Endodermal cell (in vitro differentiated cells): ENCODE data around the gene WDR20. TPM values are rescaled to one million over a fixed set of nuclear protein-coding genes. Genes with fewer than 3 reads are reported as not detected.

Experiments used
- DNase-seq: peaks from one replicate; pipeline ENCODE4 v3.0.0-alpha.2; 2017
- H3K27ac ChIP-seq: 2 replicates; pipeline ENCODE4 v1.5.1; 2013; ENCODE audit warnings: mild to moderate bottlenecking, low read depth, low read length, moderate library complexity
- H3K27me3 ChIP-seq: 2 replicates; pipeline ENCODE4 v1.6.1; 2013; ENCODE audit warnings: mild to moderate bottlenecking, low read length, moderate library complexity; ENCODE audit not compliant: insufficient read depth, control insufficient read depth, poor library complexity, severe bottlenecking
- H3K36me3 ChIP-seq: 2 replicates; pipeline ENCODE4 v1.7.0; 2013; ENCODE audit warnings: mild to moderate bottlenecking, low read length, moderate library complexity; ENCODE audit not compliant: control insufficient read depth, insufficient read depth
- H3K4me1 ChIP-seq: one replicate; pipeline ENCODE4 v1.7.0; 2013; ENCODE audit warnings: low read length; ENCODE audit not compliant: control insufficient read depth, insufficient read depth
- H3K4me3 ChIP-seq: 2 replicates; pipeline ENCODE4 v1.5.1; 2013; ENCODE audit warnings: mild to moderate bottlenecking, low read length, moderate library complexity
- H3K9ac ChIP-seq: 2 replicates; pipeline ENCODE4 v1.6.1; 2013; ENCODE audit warnings: mild to moderate bottlenecking, low read length, moderate library complexity; ENCODE audit not compliant: poor library complexity, severe bottlenecking; ENCODE audit errors: extremely low read depth
- H3K9me3 ChIP-seq: 2 replicates; pipeline ENCODE4 v1.6.1; 2013; ENCODE audit warnings: mild to moderate bottlenecking, low read length, moderate library complexity; ENCODE audit not compliant: control insufficient read depth
- H3K27ac Mint-ChIP-seq: 2 replicates; pipeline ENCODE4 v1.8.0; 2020; ENCODE audit warnings: mixed read lengths
- H3K27me3 Mint-ChIP-seq: 2 replicates; pipeline ENCODE4 v1.8.0; 2021; ENCODE audit warnings: mild to moderate bottlenecking, mixed read lengths; ENCODE audit not compliant: insufficient read depth
- H3K36me3 Mint-ChIP-seq: 2 replicates; pipeline ENCODE4 v1.8.0; 2020; ENCODE audit warnings: low read depth, mixed read lengths
- H3K4me1 Mint-ChIP-seq: 2 replicates; pipeline ENCODE4 v1.8.0; 2020; ENCODE audit warnings: mixed read lengths
- H3K4me3 Mint-ChIP-seq: 2 replicates; pipeline ENCODE4 v1.8.0; 2020; ENCODE audit warnings: mild to moderate bottlenecking, moderate library complexity, mixed read lengths
- H3K9me3 Mint-ChIP-seq: 2 replicates; pipeline ENCODE4 v1.8.0; 2020; ENCODE audit warnings: mild to moderate bottlenecking, mixed read lengths
- CTCF ChIP-seq: fragments of 200-600 bp; sonication (generic); conservative IDR thresholded peaks from 2 replicates; pipeline ENCODE4 v1.5.0; 2021; ENCODE audit warnings: antibody characterized with exemption, mild to moderate bottlenecking
- WGBS, 2 experiments: methylation state at CpG; one replicate each; pipeline versions ENCODE4 v1.1.5 to v1.1.7; 2013; ENCODE audit warnings: missing lambda C conversion rate in 2 of 2, mixed read lengths in 1 of 2; ENCODE audit not compliant: insufficient coverage in 1 of 2, insufficient read length in 1 of 2; 5-methylcytosine and 5-hydroxymethylcytosine counted together
- total RNA-seq, 2 donors: library from RNA; stranded (reverse); fragmentation: NEBNext Ultra II Directional in 1 of 2; extraction: Animal tissue kit (Norgen Biotek cat#: 25700) in 1 of 2; gene quantifications; 2 replicates in 1 of 2; 3 replicates in 1 of 2; pipeline ENCODE4 v1.2.1, GENCODE V29; 2021

WDR20 gene
- total RNA-seq, 2 donors from 2014 or later = 33.8 to 37.6 TPM

DNA sequence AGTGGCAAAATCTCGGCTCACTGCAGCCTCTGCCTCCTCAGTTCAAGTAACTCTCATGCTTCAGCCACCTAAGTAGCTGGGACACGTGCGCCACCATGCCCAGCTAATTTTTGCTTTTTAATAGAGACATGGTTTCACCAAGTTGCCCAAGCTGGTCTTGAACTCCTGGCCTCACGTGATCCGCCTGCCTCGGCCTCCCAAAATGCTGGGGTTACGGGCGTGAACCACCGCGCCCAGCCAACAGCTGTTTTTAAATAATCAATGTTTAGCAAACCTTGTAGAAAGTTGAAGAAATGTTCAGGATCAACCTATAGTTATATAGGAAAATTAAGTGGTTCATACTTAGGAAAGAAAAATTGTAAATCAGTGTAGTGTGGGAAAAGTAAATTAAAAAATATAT lies 46.9 kb upstream of the WDR20 start:
- Histone ChIP-seq H3K9me3 (no peaks in the 10 kb centered on the region), H3K36me3 (no peaks in the 10 kb centered on the region), H3K4me3 (no peak overlapping the region), H3K27me3 (no peaks in the 10 kb centered on the region), H3K27ac (no peak overlapping the region), H3K4me1 (peaks cover 8% of the 10 kb centered on the region), H3K9ac (no peak overlapping the region)
- Mint-ChIP-seq H3K4me3 (no peak overlapping the region), H3K27ac (no peak overlapping the region), H3K27me3 (peaks cover 5% of the 10 kb centered on the region), H3K4me1 (peaks cover 29% of the 10 kb centered on the region), H3K9me3 (no peaks in the 10 kb centered on the region), H3K36me3 (no peaks in the 10 kb centered on the region)
- no peak for DNase-seq
- 90 to 97% methylated on average over 6 to 10 of the region's 10 CpGs for WGBS, 2 experiments
- no peak for TF ChIP-seq CTCF

GRCh38 chr14:102094101-102094500 lies 45.6 kb upstream of the WDR20 start:
- no peaks in the 10 kb centered on the region for H3K9me3 ChIP-seq
- no peak for TF ChIP-seq CTCF
- no peak overlapping the region for H3K27ac ChIP-seq
- Mint-ChIP-seq H3K4me3 (no peak overlapping the region), H3K27me3 (peaks cover 5% of the 10 kb centered on the region), H3K9me3 (no peaks in the 10 kb centered on the region), H3K27ac (no peak overlapping the region), H3K36me3 (no peaks in the 10 kb centered on the region), H3K4me1 (peaks cover 25% of the 10 kb centered on the region)
- peak; percentile 57 for DNase-seq
- no peak overlapping the region for H3K4me3 ChIP-seq
- H3K36me3 ChIP-seq = no peaks in the 10 kb centered on the region
- H3K27me3 ChIP-seq = no peaks in the 10 kb centered on the region
- no peak overlapping the region for H3K9ac ChIP-seq
- 81 to 83% methylated on average over 7 of the region's 7 CpGs for WGBS, 2 experiments
- H3K4me1 ChIP-seq = peaks cover 8% of the 10 kb centered on the region

DNA sequence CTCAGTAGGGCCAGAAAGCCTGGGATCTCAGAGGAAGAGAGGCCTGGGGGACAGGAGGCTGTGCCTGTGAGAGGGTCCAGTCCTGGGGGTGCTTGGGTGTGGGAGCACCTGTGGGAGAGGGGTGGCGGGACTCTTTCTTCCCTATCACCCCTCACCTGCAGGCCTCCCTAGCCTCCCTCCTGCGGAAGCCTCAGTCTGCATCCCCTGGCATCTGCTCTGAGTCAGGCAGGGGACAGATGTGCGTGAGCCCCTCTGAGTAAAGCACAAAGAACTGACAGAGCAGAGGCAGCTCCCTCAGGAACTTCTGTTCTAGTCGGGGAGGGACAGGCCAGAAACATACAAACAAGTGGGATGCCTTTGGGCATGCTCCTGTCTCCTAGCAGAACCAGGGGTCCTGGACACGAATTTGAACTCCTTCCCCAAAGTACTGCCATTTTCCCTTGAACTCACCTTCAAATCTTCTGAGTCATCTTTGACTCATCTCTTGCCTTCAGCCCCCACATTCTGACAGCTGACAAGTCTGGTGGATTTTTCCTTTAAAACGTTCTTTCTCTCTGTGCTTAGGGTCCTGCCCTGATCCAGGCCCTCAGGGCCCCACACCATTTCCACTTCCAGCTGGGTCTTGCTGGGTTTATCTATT lies 44.3 kb upstream of the WDR20 start:
- 75 to 82% methylated on average over 5 of the region's 6 CpGs for WGBS, 2 experiments
- DNase-seq = peak; percentile 53
- H3K36me3 Mint-ChIP-seq = no peaks in the 10 kb centered on the region
- peaks cover 2% of the 10 kb centered on the region for H3K27me3 Mint-ChIP-seq
- H3K4me1 ChIP-seq = peaks cover 8% of the 10 kb centered on the region
- H3K4me1 Mint-ChIP-seq = peaks cover 17% of the 10 kb centered on the region
- H3K27ac ChIP-seq = no peak overlapping the region
- H3K9me3 ChIP-seq = no peaks in the 10 kb centered on the region
- no peak overlapping the region for H3K4me3 ChIP-seq
- H3K27me3 ChIP-seq = no peaks in the 10 kb centered on the region
- H3K27ac Mint-ChIP-seq = peak overlapping the region; percentile 21
- H3K9ac ChIP-seq = no peak overlapping the region
- H3K36me3 ChIP-seq = no peaks in the 10 kb centered on the region
- H3K4me3 Mint-ChIP-seq = no peak overlapping the region
- no peaks in the 10 kb centered on the region for H3K9me3 Mint-ChIP-seq
- TF ChIP-seq CTCF = no peak
